Cerebellar cortex (tissue), 1 donor: ENCODE measurements around the gene LPCAT3.

Experiments
- DNase-seq: peaks from one replicate; pipeline ENCODE4 v3.0.0-alpha.2; 2015; ENCODE audit warnings: low spot score

Gene LPCAT3

DNA sequence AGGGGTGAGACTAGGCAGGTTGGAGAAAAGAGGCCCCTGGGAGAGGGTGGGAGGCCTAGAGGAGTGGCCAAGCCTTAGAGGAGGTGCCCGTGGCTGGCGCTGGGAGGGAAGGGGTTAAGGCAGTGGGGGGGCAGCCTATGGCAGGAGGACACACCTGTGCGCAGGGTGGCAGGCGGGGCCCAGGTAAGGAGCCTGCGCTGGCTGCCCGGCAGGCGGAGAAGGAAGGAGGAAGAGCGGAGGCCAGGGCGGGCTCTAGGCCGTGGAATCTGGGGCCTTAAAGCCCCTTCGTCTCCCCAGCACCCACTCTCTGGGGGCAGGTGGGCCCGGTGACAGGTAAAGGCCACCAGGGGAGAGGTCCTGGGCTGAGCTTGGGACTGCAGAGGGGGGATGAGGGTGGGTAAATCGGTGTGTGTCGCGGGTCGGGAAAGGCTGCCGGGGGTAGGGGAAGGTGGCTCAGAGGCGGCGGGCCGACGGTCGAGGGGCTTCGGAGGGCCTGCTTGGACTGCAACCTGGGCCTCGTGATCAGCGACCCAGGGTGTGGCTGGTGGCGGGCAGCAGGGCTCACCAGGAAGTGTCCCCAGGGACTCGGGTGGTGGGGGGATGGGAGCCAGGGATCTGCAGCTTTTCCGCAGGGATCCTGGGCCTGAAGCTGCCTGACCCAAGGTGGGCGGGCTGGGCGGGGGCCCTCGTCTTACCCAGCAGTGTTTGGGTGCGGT is 55.1 kb downstream of the LPCAT3 start:
- no peak for DNase-seq

DNA sequence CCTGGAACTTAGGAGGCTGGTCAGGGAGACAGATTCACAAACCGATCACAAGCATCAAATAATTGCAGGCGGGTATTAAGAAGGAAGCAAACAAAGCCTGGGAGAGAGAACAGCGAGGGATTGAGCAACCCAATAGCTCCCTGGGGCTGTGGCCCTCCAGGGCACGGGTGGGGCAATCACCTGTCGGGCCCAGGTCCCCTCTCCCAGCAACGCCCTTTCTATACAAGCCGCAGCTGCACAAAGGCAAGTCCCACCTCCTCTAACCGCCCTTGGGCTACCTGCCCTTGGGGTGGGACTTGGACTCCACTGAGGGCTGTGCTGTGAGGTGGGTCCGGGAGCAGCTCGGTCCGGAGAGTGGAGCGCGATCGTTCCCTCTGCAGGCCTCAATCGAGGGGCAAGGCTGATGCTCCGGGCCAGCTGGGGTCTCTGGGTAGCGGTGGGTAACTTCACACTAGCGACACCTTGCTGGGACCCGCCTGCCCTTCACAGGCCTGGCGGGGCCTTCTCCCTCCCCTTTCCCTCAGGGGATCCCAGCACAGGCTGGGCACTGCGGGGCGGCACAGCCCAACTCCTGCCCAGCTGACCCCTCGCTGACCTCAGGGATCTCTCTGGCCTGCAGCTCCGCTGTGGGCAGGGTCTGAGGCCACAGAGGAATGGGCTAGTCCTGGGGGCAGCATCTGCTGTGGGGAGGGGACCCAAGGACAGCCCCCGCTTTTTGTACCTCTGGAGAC is 55.8 kb downstream of the LPCAT3 start:
- DNase-seq = no peak

DNA sequence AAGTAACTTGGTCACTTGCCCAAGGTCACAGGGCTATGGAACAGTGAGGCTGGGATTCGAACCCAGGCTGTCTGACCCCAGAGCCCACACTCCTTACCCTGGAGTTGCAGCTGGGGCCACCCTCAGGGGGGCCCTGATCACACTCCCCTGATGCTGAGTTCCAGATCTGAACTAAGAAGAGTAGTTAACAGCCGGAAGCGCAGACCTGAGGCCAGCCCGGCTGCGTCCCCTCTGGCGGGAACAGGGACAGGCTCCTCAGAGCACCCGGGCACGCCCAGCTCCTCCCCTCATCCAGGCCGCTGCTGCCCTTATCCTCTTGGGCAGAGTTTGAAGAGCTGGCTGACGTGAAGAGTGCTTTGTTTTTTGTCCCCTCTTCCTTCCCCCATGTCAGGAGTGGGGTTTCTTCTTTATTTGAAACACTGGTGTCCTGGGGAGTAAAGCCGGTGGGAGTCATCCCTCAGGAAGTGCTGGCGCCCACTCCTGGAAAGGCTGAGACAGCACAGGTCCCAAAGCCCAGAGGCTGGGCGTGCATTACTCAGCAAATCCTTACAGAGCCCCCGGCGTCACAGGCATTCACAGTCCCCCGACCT is 56.5 kb downstream of the LPCAT3 start:
- peak; percentile 60 for DNase-seq

DNA sequence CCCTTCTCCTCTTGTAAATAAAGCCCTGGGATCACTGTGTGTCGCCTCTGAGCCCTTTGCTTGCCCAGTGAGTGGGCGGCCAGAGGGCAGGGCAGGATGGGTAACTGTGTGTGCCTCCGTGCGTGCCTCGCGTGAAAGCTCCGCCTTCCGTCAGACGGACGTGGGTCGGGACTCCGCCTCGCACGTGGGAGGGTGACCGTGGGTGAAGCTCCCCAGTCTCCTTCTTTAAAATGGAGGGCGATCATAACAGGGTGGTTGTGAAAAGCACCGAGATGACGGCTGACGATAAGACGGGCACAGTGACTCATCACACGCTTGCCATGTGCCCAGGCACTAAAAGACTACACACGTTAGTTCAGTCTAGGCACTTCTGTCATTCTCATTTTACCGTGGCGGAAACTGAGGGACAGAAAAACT is 57.0 kb downstream of the LPCAT3 start:
- no peak for DNase-seq

GRCh38 chr12:6960593-6961277 is 57.5 kb downstream of the LPCAT3 start:
- DNase-seq = no peak

DNA sequence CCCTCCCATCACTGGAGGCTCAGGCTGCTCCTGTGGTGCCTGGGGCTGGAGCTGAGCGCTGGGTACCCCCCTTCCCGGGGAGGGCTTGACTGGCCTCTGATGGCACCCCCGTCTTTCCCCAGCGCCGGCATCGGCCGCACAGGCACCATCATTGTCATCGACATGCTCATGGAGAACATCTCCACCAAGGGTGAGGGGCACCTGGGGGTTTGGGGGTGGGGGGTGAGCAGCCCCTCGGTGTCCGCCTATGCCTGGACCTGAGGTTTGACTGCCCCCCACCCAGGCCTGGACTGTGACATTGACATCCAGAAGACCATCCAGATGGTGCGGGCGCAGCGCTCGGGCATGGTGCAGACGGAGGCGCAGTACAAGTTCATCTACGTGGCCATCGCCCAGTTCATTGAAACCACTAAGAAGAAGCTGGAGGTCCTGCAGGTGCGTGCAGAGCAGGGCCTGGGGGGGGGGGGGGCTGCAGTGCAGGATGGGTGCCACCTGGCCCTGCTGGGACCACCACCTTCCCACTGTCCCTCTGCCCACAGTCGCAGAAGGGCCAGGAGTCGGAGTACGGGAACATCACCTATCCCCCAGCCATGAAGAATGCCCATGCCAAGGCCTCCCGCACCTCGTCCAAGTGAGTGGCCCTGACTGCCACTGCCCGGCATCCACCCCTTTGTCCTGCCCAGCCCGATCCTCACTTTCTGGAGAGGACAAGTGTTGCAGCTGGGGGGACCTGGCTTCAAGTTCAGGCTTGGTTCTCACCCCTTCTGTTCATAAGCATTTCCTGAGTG is 58.3 kb downstream of the LPCAT3 start:
- no peak for DNase-seq

DNA sequence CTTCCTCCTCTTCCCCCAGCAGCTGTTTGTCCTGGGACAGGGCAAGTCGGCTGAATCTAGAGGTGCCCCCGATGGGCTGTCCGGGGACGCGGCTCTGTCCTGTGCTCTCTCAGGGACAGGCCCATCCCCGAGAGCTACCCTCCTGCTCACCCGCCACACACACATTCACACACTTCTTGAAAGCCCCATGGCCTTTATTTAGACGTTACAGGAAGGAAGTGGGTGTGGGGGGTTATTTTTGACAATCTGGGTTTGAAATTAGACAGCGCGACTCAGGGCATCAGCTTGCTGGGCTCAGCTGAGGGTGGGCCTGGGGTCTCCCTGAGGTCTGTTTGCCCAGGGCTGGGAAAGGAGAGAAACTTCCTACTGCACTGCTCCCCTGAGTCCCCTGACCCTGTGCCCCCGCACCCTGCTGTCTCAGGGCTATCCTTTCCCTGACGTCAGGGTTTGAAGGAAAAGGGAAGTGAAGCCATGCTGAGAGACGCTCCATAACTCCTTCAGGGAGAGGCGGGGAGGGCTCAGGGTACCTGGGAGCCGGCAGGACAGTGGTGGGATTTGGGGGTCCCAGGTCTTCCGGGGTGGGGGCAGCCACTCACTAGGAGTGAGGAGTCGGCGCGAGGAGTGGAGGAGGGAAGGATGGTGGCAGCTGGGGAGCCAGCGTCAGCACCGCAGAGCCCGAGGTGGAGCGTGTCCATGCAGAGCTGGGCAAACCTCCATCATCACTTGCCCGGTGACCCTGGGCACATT is 59.0 kb downstream of the LPCAT3 start:
- DNase-seq = no peak

DNA sequence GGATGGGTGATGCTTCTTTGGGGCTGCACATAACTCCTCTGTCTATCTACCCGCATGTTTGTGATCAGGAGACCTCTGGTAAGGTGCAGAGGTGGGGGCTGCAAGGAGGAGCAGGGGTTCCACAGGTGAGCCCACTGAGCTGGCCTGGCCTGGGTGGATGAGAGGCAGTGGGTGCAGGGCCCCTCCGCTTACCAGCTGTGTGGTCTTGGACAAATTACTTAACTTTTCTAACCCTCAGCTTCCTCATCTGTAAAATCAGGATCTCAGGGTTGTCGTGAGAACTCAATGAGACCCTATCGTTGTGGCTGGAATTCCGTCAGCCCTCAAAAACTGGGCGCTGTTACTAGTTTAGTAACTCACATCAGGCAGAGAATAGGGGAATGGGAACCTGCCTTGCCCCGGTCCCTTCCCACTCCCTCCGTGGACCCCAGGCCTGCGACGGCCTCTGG is 59.6 kb downstream of the LPCAT3 start:
- no peak for DNase-seq

DNA sequence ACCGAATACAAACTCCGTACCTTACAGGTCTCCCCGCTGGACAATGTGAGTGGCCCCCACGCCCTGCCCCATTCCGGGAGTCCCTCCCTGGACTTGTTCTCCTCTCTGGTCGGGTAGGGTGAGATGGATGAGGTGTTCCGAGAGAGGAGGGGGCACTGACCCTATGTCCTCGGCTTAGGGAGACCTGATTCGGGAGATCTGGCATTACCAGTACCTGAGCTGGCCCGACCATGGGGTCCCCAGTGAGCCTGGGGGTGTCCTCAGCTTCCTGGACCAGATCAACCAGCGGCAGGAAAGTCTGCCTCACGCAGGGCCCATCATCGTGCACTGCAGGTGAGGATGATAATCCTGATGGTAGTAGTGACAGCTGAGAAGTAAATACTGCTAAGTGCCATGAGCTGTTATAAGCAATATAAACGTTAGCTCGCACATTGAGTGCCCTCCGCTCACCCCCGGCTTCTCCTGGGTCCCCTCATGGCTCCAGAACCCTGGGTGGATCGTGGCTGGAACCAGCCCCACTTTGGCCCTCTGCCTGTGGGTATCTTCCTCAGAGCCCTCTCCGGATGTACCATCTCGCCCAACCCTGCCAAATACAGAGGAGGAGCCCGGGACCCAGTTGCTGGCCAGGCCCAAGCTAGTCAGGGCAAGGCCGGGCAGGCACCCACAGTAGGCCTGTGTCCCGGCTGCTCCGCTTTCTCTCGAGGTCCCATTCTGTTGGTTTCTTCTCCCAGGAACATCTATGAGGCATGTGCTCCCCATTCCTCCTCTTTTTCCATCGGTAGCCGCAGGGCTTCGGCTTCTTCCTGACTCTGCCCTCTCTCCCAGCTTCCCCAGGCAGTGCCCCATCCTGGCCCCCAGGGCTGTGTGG is 60.3 kb downstream of the LPCAT3 start:
- no peak for DNase-seq

DNA sequence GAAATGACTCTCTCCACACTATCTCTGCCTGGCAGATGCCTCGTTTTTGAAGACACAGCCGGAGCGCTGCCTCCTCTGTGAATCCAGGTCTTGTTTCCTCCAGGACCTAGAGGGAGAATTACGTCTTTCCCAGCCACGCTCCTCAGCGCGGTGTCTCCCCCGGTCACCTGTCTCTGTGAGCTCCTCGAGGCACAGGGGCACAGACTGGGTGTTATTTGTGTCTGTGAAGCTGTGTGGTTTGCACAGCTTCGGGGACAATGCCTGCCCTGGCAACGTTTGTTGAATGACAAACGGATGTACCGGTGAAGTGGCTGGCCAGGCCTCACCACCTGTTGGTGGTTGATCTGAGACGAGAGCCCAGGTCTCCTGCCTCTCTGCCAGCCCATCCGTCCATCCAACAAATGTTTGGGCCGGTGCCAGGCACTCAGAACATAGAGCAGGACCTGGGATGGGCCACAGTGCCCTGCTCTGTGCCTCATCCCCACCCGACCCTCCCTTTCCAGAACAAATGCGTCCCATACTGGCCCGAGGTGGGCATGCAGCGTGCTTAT is 61.0 kb downstream of the LPCAT3 start:
- DNase-seq = no peak

GRCh38 chr12:6956021-6956727 is 62.1 kb downstream of the LPCAT3 start:
- DNase-seq = no peak

DNA sequence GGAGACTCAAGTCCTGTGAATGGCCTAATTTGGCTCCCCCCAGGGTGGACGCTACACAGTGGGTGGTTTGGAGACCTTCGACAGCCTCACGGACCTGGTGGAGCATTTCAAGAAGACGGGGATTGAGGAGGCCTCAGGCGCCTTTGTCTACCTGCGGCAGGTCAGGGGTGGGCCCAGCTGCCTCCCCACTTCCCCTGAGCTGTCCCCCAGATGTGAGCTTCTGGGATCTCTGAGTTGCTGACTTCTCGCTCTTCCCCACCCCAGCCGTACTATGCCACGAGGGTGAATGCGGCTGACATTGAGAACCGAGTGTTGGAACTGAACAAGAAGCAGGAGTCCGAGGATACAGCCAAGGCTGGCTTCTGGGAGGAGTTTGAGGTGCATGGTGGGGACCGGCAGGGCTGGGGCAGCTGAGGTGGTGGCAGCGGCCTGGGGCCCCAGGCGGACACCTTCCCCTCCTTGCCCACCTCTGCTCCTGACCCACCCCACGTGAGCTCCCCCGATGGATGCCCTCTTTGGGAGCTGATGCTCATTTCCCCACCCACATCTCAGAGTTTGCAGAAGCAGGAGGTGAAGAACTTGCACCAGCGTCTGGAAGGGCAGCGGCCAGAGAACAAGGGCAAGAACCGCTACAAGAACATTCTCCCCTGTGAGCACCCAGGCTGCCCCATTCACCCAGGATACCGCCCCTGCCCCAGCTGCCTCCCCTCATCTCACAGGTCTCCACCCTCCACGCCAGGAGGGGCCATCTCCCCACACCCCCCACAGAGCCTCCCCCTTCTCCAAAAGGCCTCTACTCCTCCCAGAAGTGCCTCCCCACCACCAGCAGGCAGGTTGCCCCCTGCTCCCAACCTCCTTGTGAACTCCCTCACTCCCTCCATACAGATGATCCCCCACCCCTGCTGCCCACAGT is 62.9 kb downstream of the LPCAT3 start:
- DNase-seq = no peak

GRCh38 chr12:6954316-6955107 is 63.8 kb downstream of the LPCAT3 start:
- DNase-seq = no peak

GRCh38 chr12:6953442-6954315 is 64.6 kb downstream of the LPCAT3 start:
- DNase-seq = no peak

DNA sequence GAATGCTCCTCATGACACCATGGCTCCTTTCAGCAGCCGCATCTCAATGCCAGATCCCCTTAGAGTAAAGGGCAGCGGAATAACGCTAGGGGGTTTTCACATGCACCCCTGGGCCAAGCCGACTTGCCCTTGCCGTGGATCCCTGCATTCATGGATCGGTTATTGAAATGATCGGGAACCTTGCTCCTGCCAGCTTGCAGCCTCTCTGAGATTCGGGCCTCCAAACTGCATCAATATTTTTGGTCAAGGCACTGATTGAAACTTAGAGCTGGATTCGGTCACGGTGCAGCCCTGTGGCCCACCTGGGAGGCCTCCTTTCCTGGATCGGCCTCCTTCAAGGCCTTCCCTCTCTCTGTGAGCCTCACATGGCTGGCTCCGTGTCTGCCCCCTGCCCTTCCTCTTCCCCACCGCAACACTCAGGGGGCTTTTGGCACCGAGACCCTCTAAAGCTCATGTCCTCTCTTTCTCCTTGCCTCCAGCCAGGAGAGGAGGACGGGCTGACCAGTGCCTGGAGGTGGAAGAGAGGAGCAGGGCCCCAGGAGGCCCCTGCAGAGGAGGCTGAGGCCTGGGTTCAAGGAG is 65.3 kb downstream of the LPCAT3 start:
- DNase-seq = no peak
